ENCODE results near the gene SEC62. TPM values are rescaled to one million over a fixed set of nuclear protein-coding genes. Genes with fewer than 3 reads are reported as not detected.

The SEC62 gene
- total and polyA plus RNA-seq, 9 of the 15 experiments (the other 6 are each of a cell fraction or from before 2014, with no cell fraction given) = 34.5 to 152 (median 51.8) TPM

GRCh38 chr3:169984292-169984691, 17.7 kb downstream of the SEC62 start:
- no peak for FAIRE-seq
- DNase-seq (ENCODE audit: extremely low read depth in 1 of 4, low spot score in 3 of 4) = no peak
- no peaks in the 10 kb centered on the region for H3K9me3 ChIP-seq (replicated peaks; ENCODE audit: control insufficient read depth, insufficient read depth, low read depth, low read length)
- no peak overlapping the region for H3K9ac ChIP-seq (ENCODE audit: insufficient read depth in 1 of 2, low read depth in 2 of 2, low read length in 2 of 2)
- no peaks in the 10 kb centered on the region for H3K79me2 ChIP-seq (ENCODE audit: control insufficient read depth, insufficient read depth, low read length)
- 94% methylated on average over 3 of the region's 3 CpGs for WGBS (ENCODE audit: insufficient coverage, low coverage, missing lambda C conversion rate)
- ATAC-seq = no peak
- peak; percentile 68 for TF ChIP-seq NFIC (IDR thresholded peaks at IDR 0.05)
- TF ChIP-seq JUN (IDR thresholded peaks at IDR 0.05; ENCODE audit: borderline replicate concordance, low read depth, low read length) = no peak
- no peak for TF ChIP-seq JUN (CRISPR knock-in tag; IDR thresholded peaks at IDR 0.05; ENCODE audit: borderline replicate concordance)
- H3K4me2 ChIP-seq (ENCODE audit: insufficient read depth, low read length) = no peak overlapping the region
- peaks cover 96% of the 10 kb centered on the region for H3K36me3 ChIP-seq (ENCODE audit: control insufficient read depth, insufficient read depth, low read length)
- intact Hi-C loops (cut with micrococcal nuclease) = no loop called here
- in situ Hi-C loops (cut with MboI) = no loop called here
- no peak overlapping the region for H3K4me3 ChIP-seq
- H3K4me1 ChIP-seq (replicated peaks in 1 of 2; ENCODE audit: control insufficient read depth in 2 of 2, insufficient read depth in 2 of 2, low read length in 2 of 2) = no peaks in the 10 kb centered on the region
- H2AFZ ChIP-seq (ENCODE audit: low read depth, low read length) = no peak overlapping the region
- H3K27ac ChIP-seq (ENCODE audit: extremely low read depth, low read depth, low read length) = no peak overlapping the region
- H3K9me1 ChIP-seq (ENCODE audit: control insufficient read depth, insufficient read depth, low read length) = no peaks in the 10 kb centered on the region
- H3K27me3 ChIP-seq (ENCODE audit: control insufficient read depth in 2 of 2, insufficient read depth in 2 of 2, low read length in 2 of 2) = no peaks in the 10 kb centered on the region
- no peaks in the 10 kb centered on the region for H4K20me1 ChIP-seq (replicated peaks; ENCODE audit: control insufficient read depth, insufficient read depth, low read length)
- ChIA-PET CTCF (ENCODE audit: low intra/inter-chr PET ratio) (no interaction called here), POLR2A (interaction anchor here (0.7 to 1.1 kb wide), 4 partner anchors 10 to 378 kb away, joined by 3 read pairs; no protein-coding TSS in a partner anchor)
- no TSS peak for BruUV-seq (replicated peaks)

- Histone ChIP-seq H3K27me3 (ENCODE audit: control insufficient read depth in 2 of 2, insufficient read depth in 2 of 2, low read length in 2 of 2) (no peaks in the 10 kb centered on the region), H2AFZ (ENCODE audit: low read depth, low read length) (no peak overlapping the region), H3K79me2 (ENCODE audit: control insufficient read depth, insufficient read depth, low read length) (no peaks in the 10 kb centered on the region), H3K9ac (ENCODE audit: insufficient read depth in 1 of 2, low read depth in 2 of 2, low read length in 2 of 2) (no peak overlapping the region), H3K36me3 (ENCODE audit: control insufficient read depth, insufficient read depth, low read length) (peaks cover 85% of the 10 kb centered on the region), H3K4me2 (ENCODE audit: insufficient read depth, low read length) (no peak overlapping the region), H3K27ac (ENCODE audit: extremely low read depth, low read depth, low read length) (no peak overlapping the region), H3K9me3 (replicated peaks; ENCODE audit: control insufficient read depth, insufficient read depth, low read depth, low read length) (no peaks in the 10 kb centered on the region), H3K4me3 (no peak overlapping the region), H3K4me1 (replicated peaks in 1 of 2; ENCODE audit: control insufficient read depth in 2 of 2, insufficient read depth in 2 of 2, low read length in 2 of 2) (no peaks in the 10 kb centered on the region), H3K9me1 (ENCODE audit: control insufficient read depth, insufficient read depth, low read length) (no peaks in the 10 kb centered on the region), H4K20me1 (replicated peaks; ENCODE audit: control insufficient read depth, insufficient read depth, low read length) (no peaks in the 10 kb centered on the region)
- no peak for DNase-seq (ENCODE audit: extremely low read depth in 1 of 4, low spot score in 3 of 4)
- in situ Hi-C loops (cut with MboI) (no loop called here), intact Hi-C loops (cut with micrococcal nuclease) (no loop called here)
- peak; percentile 40; the same call in 1 of the 2 replicates for TF ChIP-seq ATF3 (IDR thresholded peaks at IDR 0.05)
- no peak for TF ChIP-seq ATF3 (CRISPR knock-in tag; conservative IDR thresholded peaks at IDR 0.05)
- no peak for TF ChIP-seq CEBPG (CRISPR knock-in tag; IDR thresholded peaks at IDR 0.05)
- TF ChIP-seq CEBPG (tag; conservative IDR thresholded peaks at IDR 0.05 in 1 of 2, IDR thresholded peaks at IDR 0.05 in 1 of 2) = peak; percentile 52 to 68
- 0 out of 2 replicates have a peak, but pooled peaks have one; percentile 13 for TF ChIP-seq CEBPB (tag; IDR thresholded peaks at IDR 0.05)
- no peak for TF ChIP-seq MTA2 (IDR thresholded peaks at IDR 0.05; ENCODE audit: low read depth)
- ChIA-PET POLR2A (interaction anchor here (0.7 kb wide), 1 partner anchor 238 kb away, joined by 3 read pairs; no protein-coding TSS in a partner anchor), CTCF (ENCODE audit: low intra/inter-chr PET ratio) (no interaction called here)
- ATAC-seq = no peak
- FAIRE-seq = no peak
- no TSS peak for BruUV-seq (replicated peaks)
- WGBS (ENCODE audit: insufficient coverage, low coverage, missing lambda C conversion rate) = 94% methylated on average over 4 of the region's 4 CpGs
These were observed 23.8 kb downstream of the SEC62 start for GRCh38 chr3:169990431-169990830.
